Liver (tissue), 9 donors: Measurements from ENCODE around the gene DIS3L2. TPM values are rescaled to one million over a fixed set of nuclear protein-coding genes. Genes with fewer than 3 reads are reported as not detected.
A peak's percentile ranks its signal among the peaks of the same experiment; 100 is the strongest.

Experiments
- DNase-seq: peaks from one replicate; pipeline ENCODE4 v3.0.0-alpha.2; 2017; ENCODE audit warnings: low spot score
- H3K27ac ChIP-seq, 2 donors: one replicate each; pipeline ENCODE4 v1.7.0; 2013; ENCODE audit warnings: inconsistent platforms in 2 of 2, low read length in 2 of 2, control low read depth in 1 of 2, low read depth in 1 of 2, mild to moderate bottlenecking in 1 of 2
- H3K27me3 ChIP-seq, 4 donors: one replicate each; pipeline versions ENCODE4 v1.6.1 to v1.7.0; 2013; ENCODE audit warnings: low read length in 3 of 4, inconsistent platforms in 1 of 4, mild to moderate bottlenecking in 1 of 4, moderate library complexity in 1 of 4; ENCODE audit not compliant: control insufficient read depth in 4 of 4, insufficient read depth in 4 of 4
- H3K36me3 ChIP-seq, 4 donors: one replicate each; pipeline versions ENCODE4 v1.6.1 to v1.7.0; 2013; ENCODE audit warnings: low read length in 3 of 4, mild to moderate bottlenecking in 3 of 4, low read depth in 1 of 4, moderate library complexity in 1 of 4; ENCODE audit not compliant: control insufficient read depth in 4 of 4, insufficient read depth in 3 of 4
- H3K4me1 ChIP-seq, 4 donors: one replicate each; pipeline versions ENCODE4 v1.6.1 to v1.7.0; 2013; ENCODE audit warnings: low read length in 3 of 4, mild to moderate bottlenecking in 3 of 4, moderate library complexity in 1 of 4; ENCODE audit not compliant: control insufficient read depth in 4 of 4, insufficient read depth in 4 of 4
- H3K4me3 ChIP-seq, 3 donors: one replicate each; pipeline versions ENCODE4 v1.6.1 to v1.7.0; 2013; ENCODE audit warnings: low read length in 3 of 3, control low read depth in 1 of 3, low read depth in 1 of 3, mild to moderate bottlenecking in 1 of 3
- H3K9ac ChIP-seq, 2 donors: one replicate each; pipeline ENCODE4 v1.7.0; 2013; ENCODE audit warnings: low read length in 2 of 2, mild to moderate bottlenecking in 2 of 2, moderate library complexity in 2 of 2, control low read depth in 1 of 2, low read depth in 1 of 2
- H3K9me3 ChIP-seq, 4 donors: one replicate each; pipeline versions ENCODE4 v1.6.1 to v1.7.0; 2013; ENCODE audit warnings: low read length in 3 of 4; ENCODE audit not compliant: control insufficient read depth in 4 of 4
- EGR1 ChIP-seq, 2 donors: IDR thresholded peaks; 2 replicates each; pipeline ENCODE4 v1.6.1; 2016 to 2018; ENCODE audit warnings: antibody characterized with exemption in 2 of 2, low read depth in 2 of 2
- FOXA1 ChIP-seq: IDR thresholded peaks from 2 replicates; pipeline ENCODE4 v1.6.1; 2016; ENCODE audit warnings: antibody characterized with exemption
- FOXA2 ChIP-seq: IDR thresholded peaks from 2 replicates; pipeline ENCODE4 v1.6.1; 2016; ENCODE audit warnings: antibody characterized with exemption
- HNF4A ChIP-seq, 2 donors: conservative IDR thresholded peaks; 2 replicates each; pipeline ENCODE4 v1.6.1; 2016; ENCODE audit warnings: antibody characterized with exemption in 2 of 2, mild to moderate bottlenecking in 2 of 2
- HNF4G ChIP-seq: IDR thresholded peaks from 2 replicates; pipeline ENCODE4 v1.6.1; 2016; ENCODE audit warnings: antibody characterized with exemption
- JUND ChIP-seq, 2 donors: IDR thresholded peaks; 2 replicates each; pipeline ENCODE4 v1.6.1; 2016; ENCODE audit warnings: antibody characterized with exemption in 2 of 2
- NR2F2 ChIP-seq: IDR thresholded peaks from 2 replicates; pipeline ENCODE4 v1.6.1; 2016; ENCODE audit warnings: antibody characterized with exemption
- RAD21 ChIP-seq, 2 donors: IDR thresholded peaks; 2 replicates each; pipeline ENCODE4 v1.6.1; 2016; ENCODE audit warnings: antibody characterized with exemption in 2 of 2, mild to moderate bottlenecking in 2 of 2
- RXRA ChIP-seq, 2 donors: IDR thresholded peaks; 2 replicates each; pipeline ENCODE4 v1.6.1; 2017 to 2018; ENCODE audit warnings: antibody characterized with exemption in 2 of 2, mild to moderate bottlenecking in 1 of 2
- SP1 ChIP-seq: IDR thresholded peaks from 2 replicates; pipeline ENCODE4 v1.6.1; 2018; ENCODE audit warnings: antibody characterized with exemption, mild to moderate bottlenecking
- TAF1 ChIP-seq: conservative IDR thresholded peaks from 2 replicates; pipeline ENCODE4 v1.6.1; 2016; ENCODE audit warnings: antibody characterized with exemption, mild to moderate bottlenecking
- YY1 ChIP-seq: IDR thresholded peaks from 2 replicates; pipeline ENCODE4 v1.6.1; 2016; ENCODE audit warnings: antibody characterized with exemption, mild to moderate bottlenecking
- WGBS: extraction: QIAGEN DNeasy Blood & Tissue Kit; methylation state at CpG from one replicate; pipeline ENCODE4 v1.1.7; 2013; 5-methylcytosine and 5-hydroxymethylcytosine counted together
- polyA plus RNA-seq, 2 donors: library from polyadenylated mRNA; stranded (reverse) in 1 of 2; unstranded in 1 of 2; fragments of 200-250 nt in 1 of 2; fragments of >200 nt in 1 of 2; fragmentation: Nextera tagmentation in 1 of 2; extraction: Ambion mirVana in 1 of 2; gene quantifications; one replicate each; pipeline versions ENCODE4 v1.2.1 to v1.2.3, GENCODE V29; 2013 to 2015
- total RNA-seq, 2 donors: library from RNA; depleted of rRNA; stranded (reverse); fragments of >200 nt; gene quantifications; one replicate each; pipeline ENCODE4 v1.2.3, GENCODE V29; 2014
- TF ChIP-seq, protein P1 (sequence below): IDR thresholded peaks from 2 replicates; pipeline ENCODE4 v1.6.1; 2016; ENCODE audit warnings: antibody characterized with exemption
- TF ChIP-seq, protein P2 (sequence below): IDR thresholded peaks from 2 replicates; pipeline ENCODE4 v1.6.1; 2016; ENCODE audit warnings: antibody characterized with exemption
- TF ChIP-seq, protein P3 (sequence below): fragments of 150-350 bp; IDR thresholded peaks from 2 replicates; pipeline ENCODE4 v1.5.1; 2017; ENCODE audit warnings: improper control_type of control experiment, low read depth, low read length; ENCODE audit not compliant: missing input control
- TF ChIP-seq, protein P4 (sequence below): IDR thresholded peaks from 2 replicates; pipeline ENCODE4 v1.6.1; 2016; ENCODE audit warnings: antibody characterized with exemption, mild to moderate bottlenecking
- donor health status: healthy.
- donor health status: healthy.
- donor health status: healthy.
- donor health status: healthy.
- donor health status: healthy.

Gene DIS3L2
- total and polyA plus RNA-seq, 4 donors: 5.7 to 21.5 (median 8.8) TPM

DNA sequence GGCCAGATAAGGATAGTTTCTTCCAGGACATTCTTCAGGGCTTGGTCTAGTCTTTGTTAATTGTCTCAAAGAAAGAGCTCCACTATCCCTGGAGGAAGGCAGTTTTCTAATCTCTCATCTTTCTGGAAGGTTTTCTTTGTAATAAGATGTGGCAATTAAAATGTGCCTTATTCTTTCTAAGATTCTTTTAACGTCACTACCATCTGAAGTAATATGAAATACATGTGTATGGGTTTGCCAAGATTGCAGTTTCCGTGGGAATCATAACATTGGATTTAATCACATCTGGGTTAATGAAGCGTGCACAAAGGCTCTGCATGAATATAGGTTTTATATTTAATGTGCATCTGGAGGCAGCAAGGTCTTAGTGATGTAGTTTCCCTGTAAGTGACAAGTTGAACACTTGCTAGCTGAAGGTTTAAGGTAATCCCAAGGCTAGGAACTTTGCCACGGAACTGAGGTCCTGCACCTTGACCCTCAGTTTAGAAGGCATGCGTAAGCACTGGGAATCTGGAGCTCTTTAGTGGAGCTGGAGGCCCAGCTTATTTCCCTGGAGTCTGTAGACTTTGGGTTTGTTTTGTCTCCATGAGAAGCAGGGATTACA lies 25.7 kb downstream of the DIS3L2 start:
- Histone ChIP-seq H3K9me3 (no peaks in the 10 kb centered on the region), H3K4me1 (peaks cover 0 to 3% (median 0%) of the 10 kb centered on the region in 4 donors), H3K36me3 (no peaks in the 10 kb centered on the region), H3K27me3 (no peaks in the 10 kb centered on the region), H3K27ac (no peak overlapping the region), H3K4me3 (no peak overlapping the region), H3K9ac (no peak overlapping the region)
- no peak for TF ChIP-seq FOXA1
- TF ChIP-seq HNF4A (conservative IDR thresholded peaks at IDR 0.05): peak in 1 of 2 donors; percentile 16
- 74% methylated on average over 5 of the region's 5 CpGs for WGBS
- DNase-seq: no peak

DNA sequence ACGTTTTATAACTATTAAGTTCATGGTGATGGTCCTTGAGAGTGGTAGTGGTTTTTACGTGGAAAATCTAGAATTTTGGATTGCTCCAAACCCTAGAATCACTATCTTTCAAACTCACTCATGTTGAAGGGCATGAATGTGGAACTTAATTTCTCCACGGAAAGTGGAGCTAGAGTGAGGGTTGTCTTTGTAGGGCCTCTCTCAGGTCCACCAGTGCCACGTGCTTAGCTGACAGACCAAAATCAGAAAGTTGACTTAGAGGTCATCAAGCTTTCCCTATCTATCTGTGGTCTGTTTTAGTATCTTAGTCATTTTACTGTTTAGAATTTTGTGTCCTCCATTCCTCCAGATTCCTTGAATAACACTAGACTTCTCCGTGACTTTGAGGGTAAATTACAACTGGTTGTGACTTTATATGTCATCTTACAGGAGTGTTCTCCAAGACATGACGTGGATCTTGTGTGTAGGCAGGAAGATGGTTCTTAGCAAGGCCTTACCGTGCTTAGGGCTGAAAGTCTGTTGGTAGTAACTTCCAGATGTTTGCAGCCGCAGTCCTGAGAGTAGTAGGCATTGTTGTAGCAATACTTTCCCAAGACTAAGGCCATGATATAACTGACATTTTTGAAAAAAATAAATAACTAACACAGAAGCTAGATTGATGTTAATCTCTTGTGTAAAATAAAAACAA lies 26.8 kb downstream of the DIS3L2 start:
- no peaks in the 10 kb centered on the region for H3K9me3 ChIP-seq
- DNase-seq: no peak
- no peaks in the 10 kb centered on the region for H3K36me3 ChIP-seq
- H3K27me3 ChIP-seq: no peaks in the 10 kb centered on the region
- H3K9ac ChIP-seq: no peak overlapping the region
- H3K27ac ChIP-seq: no peak overlapping the region
- H3K4me1 ChIP-seq: peaks cover 0 to 3% (median 0%) of the 10 kb centered on the region in 4 donors
- no peak for TF ChIP-seq RXRA (IDR thresholded peaks at IDR 0.05)
- TF ChIP-seq, protein P1, sequence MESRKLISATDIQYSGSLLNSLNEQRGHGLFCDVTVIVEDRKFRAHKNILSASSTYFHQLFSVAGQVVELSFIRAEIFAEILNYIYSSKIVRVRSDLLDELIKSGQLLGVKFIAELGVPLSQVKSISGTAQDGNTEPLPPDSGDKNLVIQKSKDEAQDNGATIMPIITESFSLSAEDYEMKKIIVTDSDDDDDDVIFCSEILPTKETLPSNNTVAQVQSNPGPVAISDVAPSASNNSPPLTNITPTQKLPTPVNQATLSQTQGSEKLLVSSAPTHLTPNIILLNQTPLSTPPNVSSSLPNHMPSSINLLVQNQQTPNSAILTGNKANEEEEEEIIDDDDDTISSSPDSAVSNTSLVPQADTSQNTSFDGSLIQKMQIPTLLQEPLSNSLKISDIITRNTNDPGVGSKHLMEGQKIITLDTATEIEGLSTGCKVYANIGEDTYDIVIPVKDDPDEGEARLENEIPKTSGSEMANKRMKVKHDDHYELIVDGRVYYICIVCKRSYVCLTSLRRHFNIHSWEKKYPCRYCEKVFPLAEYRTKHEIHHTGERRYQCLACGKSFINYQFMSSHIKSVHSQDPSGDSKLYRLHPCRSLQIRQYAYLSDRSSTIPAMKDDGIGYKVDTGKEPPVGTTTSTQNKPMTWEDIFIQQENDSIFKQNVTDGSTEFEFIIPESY: no peak
- no peak for TF ChIP-seq JUND (IDR thresholded peaks at IDR 0.05)
- no peak for TF ChIP-seq SP1
- TF ChIP-seq TAF1: no peak
- TF ChIP-seq NR2F2: no peak
- TF ChIP-seq EGR1 (IDR thresholded peaks at IDR 0.05; ENCODE audit: low read depth in 2 of 2): no peak
- TF ChIP-seq, protein P2, sequence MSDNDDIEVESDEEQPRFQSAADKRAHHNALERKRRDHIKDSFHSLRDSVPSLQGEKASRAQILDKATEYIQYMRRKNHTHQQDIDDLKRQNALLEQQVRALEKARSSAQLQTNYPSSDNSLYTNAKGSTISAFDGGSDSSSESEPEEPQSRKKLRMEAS: no peak
- no peak for TF ChIP-seq FOXA2
- TF ChIP-seq, protein P3, sequence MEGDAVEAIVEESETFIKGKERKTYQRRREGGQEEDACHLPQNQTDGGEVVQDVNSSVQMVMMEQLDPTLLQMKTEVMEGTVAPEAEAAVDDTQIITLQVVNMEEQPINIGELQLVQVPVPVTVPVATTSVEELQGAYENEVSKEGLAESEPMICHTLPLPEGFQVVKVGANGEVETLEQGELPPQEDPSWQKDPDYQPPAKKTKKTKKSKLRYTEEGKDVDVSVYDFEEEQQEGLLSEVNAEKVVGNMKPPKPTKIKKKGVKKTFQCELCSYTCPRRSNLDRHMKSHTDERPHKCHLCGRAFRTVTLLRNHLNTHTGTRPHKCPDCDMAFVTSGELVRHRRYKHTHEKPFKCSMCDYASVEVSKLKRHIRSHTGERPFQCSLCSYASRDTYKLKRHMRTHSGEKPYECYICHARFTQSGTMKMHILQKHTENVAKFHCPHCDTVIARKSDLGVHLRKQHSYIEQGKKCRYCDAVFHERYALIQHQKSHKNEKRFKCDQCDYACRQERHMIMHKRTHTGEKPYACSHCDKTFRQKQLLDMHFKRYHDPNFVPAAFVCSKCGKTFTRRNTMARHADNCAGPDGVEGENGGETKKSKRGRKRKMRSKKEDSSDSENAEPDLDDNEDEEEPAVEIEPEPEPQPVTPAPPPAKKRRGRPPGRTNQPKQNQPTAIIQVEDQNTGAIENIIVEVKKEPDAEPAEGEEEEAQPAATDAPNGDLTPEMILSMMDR: no peak
- no peak for TF ChIP-seq HNF4G
- no peak for TF ChIP-seq YY1
- no peak for TF ChIP-seq FOXA1
- TF ChIP-seq HNF4A (conservative IDR thresholded peaks at IDR 0.05): no peak
- 89% methylated on average over 8 of the region's 8 CpGs for WGBS
- H3K4me3 ChIP-seq: no peak overlapping the region

DNA sequence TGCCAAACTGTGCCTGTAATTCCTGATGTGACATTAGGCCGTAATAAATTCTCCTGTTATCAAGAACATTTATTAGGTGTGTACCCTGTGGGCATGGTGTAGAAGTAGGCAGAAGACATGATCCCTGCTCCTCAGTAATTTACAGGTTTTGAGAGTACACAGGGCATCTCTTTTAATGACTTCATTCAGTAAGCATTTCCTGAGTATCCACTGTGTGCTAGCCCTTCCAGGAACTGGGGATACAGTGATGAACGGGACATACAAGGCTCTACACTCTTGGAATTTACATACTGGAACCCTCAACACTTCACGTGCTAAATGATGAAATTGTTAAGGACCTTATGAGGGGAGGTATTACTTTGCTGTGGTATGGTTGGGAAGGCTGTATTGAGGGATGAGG lies 30.2 kb downstream of the DIS3L2 start:
- Histone ChIP-seq H3K27me3 (no peaks in the 10 kb centered on the region), H3K36me3 (no peaks in the 10 kb centered on the region), H3K9ac (no peak overlapping the region), H3K4me3 (no peak overlapping the region), H3K27ac (no peak overlapping the region), H3K9me3 (no peaks in the 10 kb centered on the region), H3K4me1 (peaks cover 0 to 3% (median 0%) of the 10 kb centered on the region in 4 donors)
- DNase-seq: no peak
- WGBS: 88% methylated on average over 3 of the region's 3 CpGs
- TF ChIP-seq RAD21 (IDR thresholded peaks at IDR 0.05) (no peak), HNF4A (conservative IDR thresholded peaks at IDR 0.05) (no peak), FOXA1 (no peak), RXRA (IDR thresholded peaks at IDR 0.05) (no peak), NR2F2 (no peak)
- TF ChIP-seq, protein P4, sequence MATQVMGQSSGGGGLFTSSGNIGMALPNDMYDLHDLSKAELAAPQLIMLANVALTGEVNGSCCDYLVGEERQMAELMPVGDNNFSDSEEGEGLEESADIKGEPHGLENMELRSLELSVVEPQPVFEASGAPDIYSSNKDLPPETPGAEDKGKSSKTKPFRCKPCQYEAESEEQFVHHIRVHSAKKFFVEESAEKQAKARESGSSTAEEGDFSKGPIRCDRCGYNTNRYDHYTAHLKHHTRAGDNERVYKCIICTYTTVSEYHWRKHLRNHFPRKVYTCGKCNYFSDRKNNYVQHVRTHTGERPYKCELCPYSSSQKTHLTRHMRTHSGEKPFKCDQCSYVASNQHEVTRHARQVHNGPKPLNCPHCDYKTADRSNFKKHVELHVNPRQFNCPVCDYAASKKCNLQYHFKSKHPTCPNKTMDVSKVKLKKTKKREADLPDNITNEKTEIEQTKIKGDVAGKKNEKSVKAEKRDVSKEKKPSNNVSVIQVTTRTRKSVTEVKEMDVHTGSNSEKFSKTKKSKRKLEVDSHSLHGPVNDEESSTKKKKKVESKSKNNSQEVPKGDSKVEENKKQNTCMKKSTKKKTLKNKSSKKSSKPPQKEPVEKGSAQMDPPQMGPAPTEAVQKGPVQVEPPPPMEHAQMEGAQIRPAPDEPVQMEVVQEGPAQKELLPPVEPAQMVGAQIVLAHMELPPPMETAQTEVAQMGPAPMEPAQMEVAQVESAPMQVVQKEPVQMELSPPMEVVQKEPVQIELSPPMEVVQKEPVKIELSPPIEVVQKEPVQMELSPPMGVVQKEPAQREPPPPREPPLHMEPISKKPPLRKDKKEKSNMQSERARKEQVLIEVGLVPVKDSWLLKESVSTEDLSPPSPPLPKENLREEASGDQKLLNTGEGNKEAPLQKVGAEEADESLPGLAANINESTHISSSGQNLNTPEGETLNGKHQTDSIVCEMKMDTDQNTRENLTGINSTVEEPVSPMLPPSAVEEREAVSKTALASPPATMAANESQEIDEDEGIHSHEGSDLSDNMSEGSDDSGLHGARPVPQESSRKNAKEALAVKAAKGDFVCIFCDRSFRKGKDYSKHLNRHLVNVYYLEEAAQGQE: no peak
- TF ChIP-seq, protein P2: no peak
- TF ChIP-seq, protein P3: no peak
